Body of pancreas (tissue), 4 donors: ENCODE results near the gene COL6A2. TPM values are rescaled to one million over a fixed set of nuclear protein-coding genes. Genes with fewer than 3 reads are reported as not detected.

Experiments
- ATAC-seq: fragments of 150-250 bp; one replicate; pipeline ENCODE4 v1.9.1; 2016
- DNase-seq, 4 donors: peaks; one replicate each; pipeline ENCODE4 v3.0.0-alpha.2; 2019
- H3K27ac ChIP-seq, 4 donors: fragments of 200-600 bp; sonication (generic); 1 replicate in 3 of 4; 2 replicates in 1 of 4; pipeline versions ENCODE4 v1.5.1 to v1.6.1; 2016 to 2019; ENCODE audit warnings: mild to moderate bottlenecking in 1 of 4, mixed read lengths in 1 of 4, moderate library complexity in 1 of 4
- H3K27me3 ChIP-seq, 2 donors: fragments of 200-600 bp; sonication (generic); one replicate each; pipeline ENCODE4 v1.6.0; 2016; ENCODE audit warnings: mild to moderate bottlenecking in 1 of 2
- H3K36me3 ChIP-seq, 2 donors: fragments of 200-600 bp; sonication (generic); replicated peaks in 1 of 2; 2 replicates each; pipeline ENCODE4 v1.5.1; 2016; ENCODE audit warnings: low read depth in 2 of 2; ENCODE audit not compliant: insufficient read depth in 1 of 2
- H3K4me1 ChIP-seq: fragments of 200-600 bp; sonication (generic); one replicate; pipeline ENCODE4 v1.6.0; 2016
- H3K4me3 ChIP-seq, 2 donors: fragments of 200-600 bp; sonication (generic); 1 replicate in 1 of 2; 2 replicates in 1 of 2; pipeline ENCODE4 v1.5.1; 2016 to 2019
- H3K9me3 ChIP-seq, 3 donors: fragments of 200-600 bp; sonication (generic); 1 replicate in 2 of 3; 2 replicates in 1 of 3; pipeline ENCODE4 v1.5.1; 2016
- POLR2A ChIP-seq, 3 donors: fragments of 450-650 bp; IDR thresholded peaks; one replicate each; pipeline ENCODE4 v1.6.1; 2016; ENCODE audit warnings: antibody characterized with exemption in 3 of 3, mild to moderate bottlenecking in 2 of 3
- WGBS, 2 donors: methylation state at CpG; one replicate each; pipeline ENCODE4 v1.1.5; 2017; 5-methylcytosine and 5-hydroxymethylcytosine counted together
- intact Hi-C: fragments of 100-400 bp; cut with DNase I; formaldehyde crosslinking; loops from one replicate; pipeline ENCODE4 v1.15.1; 2023
- total RNA-seq, 2 donors: library from RNA; depleted of rRNA; stranded (reverse); fragments of >200 nt; gene quantifications; one replicate each; pipeline ENCODE4 v1.1.0, GENCODE V29; 2016
- TF ChIP-seq, protein P1 (sequence below), 7 experiments: fragments of 450-650 bp in 4 of 7; fragments of 200-600 bp in 3 of 7; sonication (generic) in 3 of 7; IDR thresholded peaks; one replicate each; pipeline ENCODE4 v1.5.1; 2016 to 2019; ENCODE audit warnings: antibody characterized with exemption in 7 of 7

Gene COL6A2
- total RNA-seq, 2 donors from 2014 or later: 72.1 to 339 TPM

DNA sequence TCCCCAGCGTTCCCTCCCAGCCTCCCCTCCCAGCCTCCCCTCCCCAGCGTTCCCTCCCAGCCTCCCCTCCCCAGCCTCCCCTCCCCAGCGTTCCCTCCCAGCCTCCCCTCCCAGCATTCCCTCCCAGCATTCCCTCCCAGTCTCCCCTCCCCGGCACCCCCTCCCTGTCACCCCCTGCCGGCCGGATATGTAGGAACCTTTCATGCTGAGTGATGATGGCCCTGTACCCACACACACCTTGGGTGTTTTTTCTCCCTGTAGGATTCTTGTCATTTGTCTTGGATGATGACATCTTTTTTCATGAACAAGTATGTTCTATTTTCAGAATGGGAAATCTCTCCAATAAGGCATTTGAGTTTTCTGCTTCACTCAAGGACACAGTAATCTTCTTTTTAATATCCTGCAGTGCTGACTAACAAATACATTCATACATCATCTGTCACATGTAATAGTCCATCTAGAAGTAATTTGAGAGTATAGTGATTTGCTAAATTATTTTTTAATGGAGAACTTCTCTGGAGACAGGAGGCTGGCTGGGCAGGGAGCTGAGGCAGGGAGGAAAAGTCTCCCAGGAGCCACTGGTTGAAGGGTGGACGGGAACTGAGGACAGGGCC lies 38.0 kb downstream of the COL6A2 start:
- Histone ChIP-seq H3K4me3 (no peak overlapping the region), H3K9me3 (no peaks in the 10 kb centered on the region), H3K4me1 (no peaks in the 10 kb centered on the region), H3K27ac (no peak overlapping the region), H3K36me3 (no peaks in the 10 kb centered on the region), H3K27me3 (no peaks in the 10 kb centered on the region)
- intact Hi-C loops: no loop called here
- TF ChIP-seq POLR2A (IDR thresholded peaks at IDR 0.05): no peak
- TF ChIP-seq, protein P1, sequence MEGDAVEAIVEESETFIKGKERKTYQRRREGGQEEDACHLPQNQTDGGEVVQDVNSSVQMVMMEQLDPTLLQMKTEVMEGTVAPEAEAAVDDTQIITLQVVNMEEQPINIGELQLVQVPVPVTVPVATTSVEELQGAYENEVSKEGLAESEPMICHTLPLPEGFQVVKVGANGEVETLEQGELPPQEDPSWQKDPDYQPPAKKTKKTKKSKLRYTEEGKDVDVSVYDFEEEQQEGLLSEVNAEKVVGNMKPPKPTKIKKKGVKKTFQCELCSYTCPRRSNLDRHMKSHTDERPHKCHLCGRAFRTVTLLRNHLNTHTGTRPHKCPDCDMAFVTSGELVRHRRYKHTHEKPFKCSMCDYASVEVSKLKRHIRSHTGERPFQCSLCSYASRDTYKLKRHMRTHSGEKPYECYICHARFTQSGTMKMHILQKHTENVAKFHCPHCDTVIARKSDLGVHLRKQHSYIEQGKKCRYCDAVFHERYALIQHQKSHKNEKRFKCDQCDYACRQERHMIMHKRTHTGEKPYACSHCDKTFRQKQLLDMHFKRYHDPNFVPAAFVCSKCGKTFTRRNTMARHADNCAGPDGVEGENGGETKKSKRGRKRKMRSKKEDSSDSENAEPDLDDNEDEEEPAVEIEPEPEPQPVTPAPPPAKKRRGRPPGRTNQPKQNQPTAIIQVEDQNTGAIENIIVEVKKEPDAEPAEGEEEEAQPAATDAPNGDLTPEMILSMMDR (IDR thresholded peaks at IDR 0.05): no peak
- no peak for DNase-seq
- no peak for ATAC-seq
- 24 to 51% methylated on average over 4 to 5 of the region's 7 CpGs for WGBS, 2 donors

DNA sequence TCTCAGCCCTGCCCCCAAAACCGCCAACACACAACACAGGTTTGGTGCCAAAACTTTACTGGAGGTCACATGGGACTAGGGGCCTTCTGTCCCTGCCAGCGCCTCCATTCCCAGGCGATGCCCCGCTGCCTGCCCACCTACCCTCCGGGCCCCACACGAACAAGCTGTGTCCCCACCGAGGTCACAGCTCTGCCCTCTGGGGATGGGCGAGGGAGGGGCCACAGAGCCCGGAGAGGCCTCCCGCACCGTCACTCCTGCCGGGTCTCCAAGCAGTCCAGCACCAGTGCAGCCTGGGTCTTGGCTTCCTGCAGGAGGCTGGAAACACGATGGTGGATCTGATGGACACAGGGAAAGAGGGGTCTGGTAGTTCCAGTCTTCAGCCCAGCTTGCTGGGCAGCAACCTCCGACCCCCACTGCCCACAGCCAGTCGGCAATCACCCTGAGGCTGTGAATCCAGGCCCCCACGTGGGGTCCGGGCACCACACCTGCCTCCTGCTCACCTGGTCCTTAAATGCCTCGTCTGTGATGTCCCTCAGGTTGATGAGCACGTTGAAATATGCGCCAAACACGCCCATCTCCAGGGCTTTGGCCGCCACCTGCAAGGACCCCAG lies 38.9 kb downstream of the COL6A2 start:
- WGBS, 2 donors: 47 to 64% methylated on average over 10 to 20 of the region's 22 CpGs
- ATAC-seq: no peak
- Histone ChIP-seq H3K4me1 (no peaks in the 10 kb centered on the region), H3K4me3 (no peak overlapping the region), H3K27me3 (no peaks in the 10 kb centered on the region), H3K9me3 (no peaks in the 10 kb centered on the region), H3K27ac (no peak overlapping the region), H3K36me3 (no peaks in the 10 kb centered on the region)
- intact Hi-C loops: no loop called here
- TF ChIP-seq, protein P1 (IDR thresholded peaks at IDR 0.05): no peak
- TF ChIP-seq POLR2A (IDR thresholded peaks at IDR 0.05): no peak
- no peak for DNase-seq

DNA sequence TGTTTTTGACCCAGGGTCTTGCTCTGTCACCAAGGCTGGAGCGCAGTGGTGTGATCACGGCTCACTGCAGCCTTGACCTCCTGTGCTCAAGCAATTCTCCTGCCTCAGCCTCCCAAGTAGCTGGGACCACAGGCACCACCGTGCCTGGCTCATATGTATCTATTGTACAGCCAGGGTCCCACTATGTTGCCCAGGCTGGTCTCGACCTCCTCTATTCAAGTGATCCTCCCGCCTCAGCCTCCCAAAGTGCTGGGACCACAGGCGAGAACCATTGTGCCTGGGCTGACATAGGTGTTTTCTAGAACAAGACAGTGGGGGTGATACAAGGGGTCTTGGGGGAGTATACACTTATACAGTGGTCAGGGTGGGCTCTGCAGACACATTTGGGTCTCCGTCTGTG lies 40.0 kb downstream of the COL6A2 start:
- 54 to 73% methylated on average over 7 of the region's 7 CpGs for WGBS, 2 donors
- DNase-seq (no peak), ATAC-seq (no peak)
- Histone ChIP-seq H3K27me3 (no peaks in the 10 kb centered on the region), H3K36me3 (no peaks in the 10 kb centered on the region), H3K4me3 (no peak overlapping the region), H3K27ac (no peak overlapping the region), H3K4me1 (no peaks in the 10 kb centered on the region), H3K9me3 (no peaks in the 10 kb centered on the region)
- TF ChIP-seq POLR2A (IDR thresholded peaks at IDR 0.05): no peak
- TF ChIP-seq, protein P1 (IDR thresholded peaks at IDR 0.05): no peak
- intact Hi-C loops: no loop called here

DNA sequence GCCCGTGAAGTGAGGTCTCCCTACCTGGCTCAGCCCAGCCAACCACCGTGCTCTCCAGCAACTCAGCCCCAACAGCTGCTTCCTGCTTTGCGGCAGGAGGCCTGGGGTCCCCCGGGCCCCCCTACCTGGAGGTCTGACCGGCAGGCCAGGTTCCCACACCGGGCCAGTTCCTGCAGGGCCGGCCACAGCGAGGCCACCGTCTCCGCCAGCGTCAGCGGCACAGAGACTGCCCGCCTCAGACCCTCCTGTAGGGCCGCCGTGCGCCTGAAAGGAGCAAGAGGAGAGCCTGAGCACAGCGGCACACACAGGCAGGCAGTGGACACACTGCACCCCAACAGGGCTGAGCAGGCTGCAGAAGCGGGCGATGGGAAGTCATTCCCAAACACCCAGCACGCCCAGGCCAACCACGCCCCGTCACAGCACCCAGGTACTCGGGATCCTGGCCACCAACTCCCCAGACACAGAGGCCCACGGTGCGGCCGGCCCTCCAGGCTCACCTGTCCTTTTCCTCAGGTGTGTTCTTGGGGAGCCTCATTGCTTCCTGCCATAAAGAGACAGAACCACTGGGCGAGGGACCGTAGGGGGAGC lies 40.6 kb downstream of the COL6A2 start:
- TF ChIP-seq, protein P1 (IDR thresholded peaks at IDR 0.05): no peak
- TF ChIP-seq POLR2A (IDR thresholded peaks at IDR 0.05): no peak
- H3K4me1 ChIP-seq: peaks cover under 1% of the 10 kb centered on the region
- no peaks in the 10 kb centered on the region for H3K9me3 ChIP-seq
- no peaks in the 10 kb centered on the region for H3K36me3 ChIP-seq
- WGBS, 2 donors: 71 to 80% methylated on average over 1 to 28 of the region's 28 CpGs
- H3K27ac ChIP-seq: no peak overlapping the region
- no peaks in the 10 kb centered on the region for H3K27me3 ChIP-seq
- H3K4me3 ChIP-seq: no peak overlapping the region
- DNase-seq (no peak), ATAC-seq (no peak)
- intact Hi-C loops: no loop called here
